H9 (cell line): ENCODE results near the gene HAND1. TPM values are rescaled to one million over a fixed set of nuclear protein-coding genes. Genes with fewer than 3 reads are reported as not detected.

ENCODE experiments used
- DNase-seq: peaks from one replicate; pipeline ENCODE4 v3.0.0-alpha.2; 2017
- H2AFZ ChIP-seq: one replicate; pipeline ENCODE4 v1.6.1; 2013; ENCODE audit warnings: mild to moderate bottlenecking, low read length, control low read depth, moderate library complexity
- H2AK5ac ChIP-seq: 2 replicates; pipeline ENCODE4 v1.6.1; 2013; ENCODE audit warnings: low read length, control low read depth, mixed read lengths; ENCODE audit not compliant: insufficient read length
- H2BK120ac ChIP-seq: one replicate; pipeline ENCODE4 v1.6.1; 2013; ENCODE audit warnings: low read depth, mild to moderate bottlenecking, low read length, control low read depth, inconsistent platforms; ENCODE audit not compliant: poor library complexity, severe bottlenecking
- H2BK12ac ChIP-seq: 2 replicates; pipeline ENCODE4 v1.6.1; 2013; ENCODE audit warnings: low read length, control low read depth, mixed read lengths, low read depth; ENCODE audit not compliant: insufficient read length
- H2BK15ac ChIP-seq: 2 replicates; pipeline ENCODE4 v1.6.1; 2013; ENCODE audit warnings: low read depth, low read length, control low read depth
- H2BK20ac ChIP-seq: one replicate; pipeline ENCODE4 v1.6.1; 2013; ENCODE audit warnings: low read depth, mild to moderate bottlenecking, low read length, control low read depth, inconsistent platforms; ENCODE audit not compliant: poor library complexity, severe bottlenecking
- H2BK5ac ChIP-seq: 2 replicates; pipeline ENCODE4 v1.6.1; 2013; ENCODE audit warnings: low read length, control low read depth, mixed read lengths; ENCODE audit not compliant: insufficient read length
- H3K14ac ChIP-seq: 2 replicates; pipeline ENCODE4 v1.6.1; 2013; ENCODE audit warnings: low read length, control low read depth; ENCODE audit not compliant: insufficient read depth
- H3K18ac ChIP-seq: 2 replicates; pipeline ENCODE4 v1.6.1; 2013; ENCODE audit warnings: low read depth, mild to moderate bottlenecking, mixed read lengths, low read length, control low read depth; ENCODE audit not compliant: insufficient read length
- H3K23ac ChIP-seq: 2 replicates; pipeline ENCODE4 v1.6.1; 2013; ENCODE audit warnings: low read length, control low read depth, mixed read lengths, low read depth; ENCODE audit not compliant: insufficient read length
- H3K23me2 ChIP-seq: 2 replicates; pipeline ENCODE4 v1.6.1; 2013; ENCODE audit warnings: low read depth, mild to moderate bottlenecking, mixed read lengths, low read length, control low read depth; ENCODE audit not compliant: insufficient read length, poor library complexity, severe bottlenecking
- H3K27ac ChIP-seq: 2 replicates; pipeline ENCODE4 v1.5.1; 2013; ENCODE audit warnings: low read length, control low read depth, mixed read lengths, low read depth; ENCODE audit not compliant: insufficient read length
- H3K27me3 ChIP-seq: 2 replicates; pipeline ENCODE4 v1.6.1; 2013; ENCODE audit warnings: low read length, control low read depth, inconsistent platforms; ENCODE audit not compliant: insufficient read depth
- H3K4ac ChIP-seq: 2 replicates; pipeline ENCODE4 v1.6.1; 2013; ENCODE audit warnings: low read depth, mild to moderate bottlenecking, control low read depth, inconsistent platforms, low read length, moderate library complexity
- H3K4me1 ChIP-seq: 2 replicates; pipeline ENCODE4 v1.6.1; 2013; ENCODE audit warnings: low read length, control low read depth, inconsistent platforms; ENCODE audit not compliant: insufficient read depth
- H3K4me2 ChIP-seq: 2 replicates; pipeline ENCODE4 v1.6.1; 2013; ENCODE audit warnings: low read length, control low read depth, mixed read lengths; ENCODE audit not compliant: insufficient read length, insufficient read depth
- H3K56ac ChIP-seq: 2 replicates; pipeline ENCODE4 v1.6.1; 2013; ENCODE audit warnings: low read depth, mild to moderate bottlenecking, mixed read lengths, low read length, control low read depth; ENCODE audit not compliant: insufficient read length
- H3K79me1 ChIP-seq: 2 replicates; pipeline ENCODE4 v1.6.1; 2013; ENCODE audit warnings: low read depth, mild to moderate bottlenecking, moderate library complexity, low read length, control low read depth, inconsistent platforms; ENCODE audit not compliant: insufficient read depth, poor library complexity, severe bottlenecking
- H3K79me2 ChIP-seq: 2 replicates; pipeline ENCODE4 v1.6.1; 2013; ENCODE audit warnings: low read length, control low read depth, inconsistent platforms; ENCODE audit not compliant: insufficient read depth
- H3K9ac ChIP-seq: 2 replicates; pipeline ENCODE4 v1.6.1; 2013; ENCODE audit warnings: low read length, control low read depth, mixed read lengths; ENCODE audit not compliant: insufficient read length; ENCODE audit errors: extremely low read depth
- H3K9me3 ChIP-seq: one replicate; pipeline ENCODE4 v1.6.1; 2013; ENCODE audit warnings: low read depth, low read length, inconsistent platforms; ENCODE audit not compliant: control insufficient read depth
- H3T11ph ChIP-seq: one replicate; pipeline ENCODE4 v1.6.1; 2013; ENCODE audit warnings: mild to moderate bottlenecking, low read length, control low read depth, inconsistent platforms
- H4K20me1 ChIP-seq: one replicate; pipeline ENCODE4 v1.6.1; 2013; ENCODE audit not compliant: control insufficient read depth, insufficient read length, insufficient read depth
- H4K5ac ChIP-seq: 2 replicates; pipeline ENCODE4 v1.6.1; 2013; ENCODE audit warnings: low read depth, mild to moderate bottlenecking, mixed read lengths, low read length, control low read depth; ENCODE audit not compliant: insufficient read length
- H4K8ac ChIP-seq: replicated peaks from 2 replicates; pipeline ENCODE4 v1.6.1; 2013; ENCODE audit warnings: low read length, control low read depth, mixed read lengths, low read depth; ENCODE audit not compliant: insufficient read length
- H4K91ac ChIP-seq: 2 replicates; pipeline ENCODE4 v1.6.1; 2013; ENCODE audit warnings: low read depth, mild to moderate bottlenecking, moderate library complexity, mixed read lengths, low read length, control low read depth; ENCODE audit not compliant: insufficient read length
- H3K27ac Mint-ChIP-seq, 3 experiments: 2 replicates in 2 of 3; 3 replicates in 1 of 3; pipeline ENCODE4 v1.8.0; 2020 to 2021; ENCODE audit warnings: mixed read lengths in 3 of 3, mild to moderate bottlenecking in 1 of 3, moderate library complexity in 1 of 3
- H3K27me3 Mint-ChIP-seq: 2 replicates; pipeline ENCODE4 v1.8.0; 2021; ENCODE audit warnings: low read depth, mild to moderate bottlenecking, moderate library complexity, mixed read lengths
- H3K36me3 Mint-ChIP-seq, 3 experiments: 2 replicates in 2 of 3; 3 replicates in 1 of 3; pipeline ENCODE4 v1.8.0; 2020 to 2021; ENCODE audit warnings: low read depth in 3 of 3, mixed read lengths in 3 of 3; ENCODE audit not compliant: insufficient read depth in 1 of 3
- H3K4me1 Mint-ChIP-seq, 2 experiments: 2 replicates each; pipeline ENCODE4 v1.8.0; 2020; ENCODE audit warnings: mixed read lengths in 2 of 2
- H3K4me3 Mint-ChIP-seq, 2 experiments: 2 replicates in 1 of 2; 3 replicates in 1 of 2; pipeline ENCODE4 v1.8.0; 2020 to 2021; ENCODE audit warnings: mild to moderate bottlenecking in 2 of 2, mixed read lengths in 2 of 2, moderate library complexity in 1 of 2
- H3K9me3 Mint-ChIP-seq, 2 experiments: 2 replicates in 1 of 2; 3 replicates in 1 of 2; pipeline ENCODE4 v1.8.0; 2020; ENCODE audit warnings: mild to moderate bottlenecking in 2 of 2, mixed read lengths in 2 of 2, moderate library complexity in 1 of 2
- WGBS: extraction: QIAGEN DNeasy Blood & Tissue Kit; methylation state at CpG from one replicate; pipeline ENCODE4 v1.1.7; 2013; ENCODE audit warnings: missing lambda C conversion rate, low lambda C conversion rate, mixed read lengths; ENCODE audit not compliant: insufficient read length; ENCODE audit errors: extremely low coverage; 5-methylcytosine and 5-hydroxymethylcytosine counted together
- total RNA-seq: library from RNA; stranded (reverse); gene quantifications from 2 replicates; pipeline ENCODE4 v1.2.1, GENCODE V29; 2021
- TF ChIP-seq, protein P1 (sequence below): fragments of 200-600 bp; sonication (generic); conservative IDR thresholded peaks from 3 replicates; pipeline ENCODE4 v1.8.0; 2021; ENCODE audit warnings: antibody characterized with exemption, mild to moderate bottlenecking

Gene HAND1
- total RNA-seq, 1 experiment from 2014 or later, result not detected

DNA sequence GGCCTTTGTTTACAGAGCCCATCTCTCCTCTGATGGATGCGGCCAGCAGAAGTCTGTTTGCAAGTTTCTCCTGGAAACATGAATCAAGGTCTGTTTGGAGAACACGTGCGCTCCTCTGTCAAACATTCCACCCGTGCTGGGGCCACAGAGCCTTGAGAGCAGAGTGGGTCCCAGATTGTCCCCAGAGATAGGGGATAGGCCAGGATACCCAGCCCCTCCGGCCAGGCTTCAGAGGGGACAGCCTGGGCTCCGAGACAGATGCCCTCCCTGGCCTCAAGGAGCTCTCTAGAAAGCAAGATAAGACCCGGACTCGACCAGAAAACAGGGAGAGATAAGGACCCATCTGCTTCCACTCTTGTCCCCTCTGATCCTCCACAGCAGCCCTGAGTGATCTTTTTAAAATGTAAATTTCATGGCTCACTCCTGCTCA lies 40.4 kb upstream of the HAND1 start:
- Histone ChIP-seq H3K27me3 (no peaks in the 10 kb centered on the region), H3K27ac (no peak overlapping the region), H3K23ac (no peak overlapping the region), H4K91ac (no peak overlapping the region), H3K56ac (no peak overlapping the region), H2BK5ac (no peak overlapping the region), H3K14ac (no peak overlapping the region), H3K4me1 (no peaks in the 10 kb centered on the region), H3K18ac (no peak overlapping the region), H2BK20ac (no peak overlapping the region), H4K5ac (no peak overlapping the region), H2BK12ac (no peak overlapping the region), H4K8ac (no peak overlapping the region), H3K9ac (no peak overlapping the region), H3K23me2 (no peaks in the 10 kb centered on the region), H2AFZ (no peak overlapping the region), H3K79me2 (no peaks in the 10 kb centered on the region), H3K9me3 (no peaks in the 10 kb centered on the region), H2BK15ac (no peak overlapping the region), H3K4me2 (no peak overlapping the region), H2BK120ac (no peak overlapping the region), H3K79me1 (no peaks in the 10 kb centered on the region), H3K4ac (no peak overlapping the region), H3T11ph (no peak overlapping the region), H4K20me1 (no peaks in the 10 kb centered on the region), H2AK5ac (no peak overlapping the region)
- peaks cover 12 to 25% of the 10 kb centered on the region in 2 experiments for H3K4me1 Mint-ChIP-seq
- H3K9me3 Mint-ChIP-seq, result no peaks in the 10 kb centered on the region
- H3K4me3 Mint-ChIP-seq, result no peak overlapping the region
- H3K36me3 Mint-ChIP-seq, result no peaks in the 10 kb centered on the region
- 0 out of 7 replicates have a peak overlapping the region, but pooled peaks of 1 of the 3 experiments have one; percentile 31 for H3K27ac Mint-ChIP-seq
- TF ChIP-seq, protein P1, sequence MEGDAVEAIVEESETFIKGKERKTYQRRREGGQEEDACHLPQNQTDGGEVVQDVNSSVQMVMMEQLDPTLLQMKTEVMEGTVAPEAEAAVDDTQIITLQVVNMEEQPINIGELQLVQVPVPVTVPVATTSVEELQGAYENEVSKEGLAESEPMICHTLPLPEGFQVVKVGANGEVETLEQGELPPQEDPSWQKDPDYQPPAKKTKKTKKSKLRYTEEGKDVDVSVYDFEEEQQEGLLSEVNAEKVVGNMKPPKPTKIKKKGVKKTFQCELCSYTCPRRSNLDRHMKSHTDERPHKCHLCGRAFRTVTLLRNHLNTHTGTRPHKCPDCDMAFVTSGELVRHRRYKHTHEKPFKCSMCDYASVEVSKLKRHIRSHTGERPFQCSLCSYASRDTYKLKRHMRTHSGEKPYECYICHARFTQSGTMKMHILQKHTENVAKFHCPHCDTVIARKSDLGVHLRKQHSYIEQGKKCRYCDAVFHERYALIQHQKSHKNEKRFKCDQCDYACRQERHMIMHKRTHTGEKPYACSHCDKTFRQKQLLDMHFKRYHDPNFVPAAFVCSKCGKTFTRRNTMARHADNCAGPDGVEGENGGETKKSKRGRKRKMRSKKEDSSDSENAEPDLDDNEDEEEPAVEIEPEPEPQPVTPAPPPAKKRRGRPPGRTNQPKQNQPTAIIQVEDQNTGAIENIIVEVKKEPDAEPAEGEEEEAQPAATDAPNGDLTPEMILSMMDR, result no peak
- no CpG with 5 or more reads among the region's 8 CpGs for WGBS
- DNase-seq, result no peak
- peaks cover 47% of the 10 kb centered on the region for H3K27me3 Mint-ChIP-seq
